ENCODE data around the gene GSTM1.

- TF ChIP-seq CTCF (IDR thresholded peaks at IDR 0.05; ENCODE audit: low read depth, low read length) (no peak), EZH2phosphoT487 (IDR thresholded peaks at IDR 0.05; ENCODE audit: low read depth) (no peak)
Observed at GRCh38 chr1:109712321-109712864, 24.8 kb downstream of the GSTM1 start.

All from OCI-LY3 (cell line).